NCI-H2227 treated with DMSO at 0.1 percent for 48 hours (cell line): ENCODE results near the gene PPP1R36.
A peak's percentile ranks its signal among the peaks of the same experiment; 100 is the strongest.
"Not testable (repeated sequence)": the region's sequence is repeated elsewhere in the genome, so short reads cannot be mapped to it uniquely, and the experiment has no call there.

ENCODE experiments used
- DNase-seq: peaks from one replicate; lab custom pipeline; 2025; lab: John Stamatoyannopoulos, UW

The PPP1R36 gene

DNA sequence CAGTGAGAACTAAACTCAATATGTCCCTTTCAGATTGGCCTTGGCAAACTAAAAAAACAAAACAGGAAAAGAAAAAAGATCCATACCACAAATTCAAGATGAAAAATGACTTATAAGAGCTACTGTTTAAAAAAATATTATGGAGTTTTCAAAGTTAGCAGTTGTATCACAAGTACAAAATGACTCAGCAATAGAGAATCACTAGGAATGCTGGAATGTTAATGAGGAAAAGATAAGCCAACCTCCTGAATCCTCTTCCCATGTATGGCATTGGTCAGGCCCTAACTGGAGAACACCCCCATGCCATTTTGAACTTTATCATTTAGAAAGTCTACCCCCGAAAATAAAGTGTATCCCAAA is 62.2 kb downstream of the PPP1R36 start:
- no peak for DNase-seq

DNA sequence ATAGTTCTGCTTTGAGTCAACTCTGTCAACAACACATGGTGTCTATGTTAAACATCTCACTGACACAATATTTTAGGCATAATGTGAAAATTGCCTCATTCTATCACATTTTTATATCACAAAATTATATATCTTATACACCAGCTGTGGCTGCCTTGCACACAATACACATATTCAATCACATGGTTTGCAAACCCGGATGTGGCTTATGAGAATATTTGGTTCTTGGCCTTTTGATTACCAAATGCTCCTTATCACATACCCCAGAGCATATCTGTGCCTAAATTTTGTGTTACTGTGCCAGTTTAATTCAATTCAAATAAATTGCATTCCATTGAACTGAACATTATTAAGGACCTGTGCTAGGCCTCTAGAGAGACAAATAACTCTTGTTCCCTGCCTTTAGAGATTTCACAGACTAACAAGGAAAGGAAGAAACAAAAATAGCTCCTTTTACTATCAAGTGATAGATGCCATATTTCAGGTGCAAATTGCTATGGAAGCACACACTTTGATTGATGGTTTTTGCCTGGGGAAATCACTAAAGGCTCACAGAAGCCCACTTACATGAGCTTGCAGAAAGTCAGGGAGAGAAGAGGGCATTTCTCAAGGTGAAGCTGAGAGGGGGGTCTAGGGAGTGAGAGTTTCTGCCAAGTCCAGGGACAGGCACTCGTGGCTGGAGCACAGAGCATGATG is 63.4 kb downstream of the PPP1R36 start:
- no peak for DNase-seq

DNA sequence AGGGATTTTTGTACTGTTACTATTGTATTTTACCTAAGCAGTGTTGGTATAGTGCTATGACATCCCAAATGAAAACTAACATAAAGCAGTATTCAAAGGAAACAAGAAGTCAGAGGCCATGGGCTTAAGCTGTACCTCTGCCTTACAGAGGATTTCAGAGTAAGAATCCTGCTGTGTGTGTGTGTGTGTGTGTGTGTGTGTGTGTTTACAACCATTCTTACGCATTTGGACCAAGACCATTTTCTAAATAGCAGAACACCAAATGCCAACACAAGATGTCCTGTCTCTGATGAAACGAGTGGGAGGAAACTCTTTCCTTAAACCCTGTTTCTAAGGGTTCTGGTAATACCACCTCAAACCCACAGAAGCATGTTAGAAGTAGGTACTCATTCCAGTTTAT is 64.4 kb downstream of the PPP1R36 start:
- no peak for DNase-seq

DNA sequence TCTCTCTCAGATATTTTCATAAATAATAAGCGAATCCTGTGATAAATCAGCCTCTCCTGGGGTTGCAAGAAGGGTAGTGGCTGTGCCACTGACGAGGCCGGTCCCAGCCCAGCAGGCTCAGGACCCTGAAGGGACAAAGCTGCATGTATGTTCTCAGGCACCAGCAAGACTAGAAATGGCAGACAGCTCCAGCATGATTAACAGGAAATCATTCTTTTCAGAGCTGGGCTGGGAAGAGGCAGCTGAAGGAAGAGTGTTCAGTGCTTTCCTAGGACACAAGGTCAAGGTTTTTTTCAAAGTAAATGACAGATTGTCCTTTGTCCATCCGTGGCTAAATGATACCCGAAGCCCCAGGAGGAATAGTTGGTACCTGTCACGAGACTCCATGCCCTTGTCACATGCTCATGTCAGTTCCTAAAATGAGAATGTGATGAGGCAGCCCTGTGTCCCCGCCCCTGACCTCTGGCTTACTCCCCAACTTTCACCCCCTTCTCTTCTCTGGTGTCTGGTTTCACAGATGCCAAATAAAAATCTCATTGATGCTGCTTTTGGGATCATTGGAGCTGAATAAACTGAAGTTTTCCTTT is 65.1 kb downstream of the PPP1R36 start:
- no peak for DNase-seq

DNA sequence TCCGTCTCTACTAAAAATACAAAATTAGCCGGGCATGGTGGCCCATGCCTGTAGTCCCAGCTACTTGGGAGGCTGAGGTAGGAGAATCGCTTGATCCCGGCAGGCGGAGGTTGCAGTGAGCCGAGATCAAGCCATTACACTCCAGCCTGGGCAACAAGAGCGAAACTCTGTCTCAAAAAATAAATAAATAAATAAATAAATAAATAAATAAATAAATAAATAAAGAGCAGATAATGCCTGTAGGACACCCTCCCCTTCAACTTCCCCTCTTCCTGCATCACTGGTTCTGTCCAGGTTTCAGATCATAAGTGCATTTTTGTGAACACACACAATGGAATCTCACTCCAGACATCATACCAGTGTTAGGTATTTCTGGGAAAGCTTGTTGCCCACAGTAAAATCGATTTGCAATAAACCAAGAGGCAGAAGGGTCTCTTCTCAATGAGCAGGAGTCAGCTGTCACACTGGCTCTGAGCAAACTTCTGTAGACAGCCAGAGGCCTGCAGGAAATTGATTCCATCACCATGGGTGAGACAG is 68.2 kb downstream of the PPP1R36 start:
- DNase-seq = not testable (repeated sequence)

DNA sequence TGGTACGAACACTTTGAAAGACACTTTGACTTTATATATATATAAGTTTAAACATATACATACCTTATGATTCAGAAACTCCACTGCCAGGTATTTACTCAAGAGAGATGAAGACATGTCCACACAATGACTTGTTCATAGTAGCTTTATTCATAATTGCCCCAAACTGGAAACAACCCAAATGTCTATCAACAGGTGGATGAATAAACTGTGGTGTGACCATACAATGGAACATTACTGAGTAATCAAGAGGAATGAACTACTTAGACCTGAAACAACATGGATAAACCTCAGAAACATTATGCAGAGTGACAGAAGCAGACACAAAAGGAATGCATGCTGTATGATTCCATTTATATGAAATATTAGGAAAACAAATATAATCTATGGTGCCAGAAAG is 71.1 kb downstream of the PPP1R36 start:
- DNase-seq = no peak

DNA sequence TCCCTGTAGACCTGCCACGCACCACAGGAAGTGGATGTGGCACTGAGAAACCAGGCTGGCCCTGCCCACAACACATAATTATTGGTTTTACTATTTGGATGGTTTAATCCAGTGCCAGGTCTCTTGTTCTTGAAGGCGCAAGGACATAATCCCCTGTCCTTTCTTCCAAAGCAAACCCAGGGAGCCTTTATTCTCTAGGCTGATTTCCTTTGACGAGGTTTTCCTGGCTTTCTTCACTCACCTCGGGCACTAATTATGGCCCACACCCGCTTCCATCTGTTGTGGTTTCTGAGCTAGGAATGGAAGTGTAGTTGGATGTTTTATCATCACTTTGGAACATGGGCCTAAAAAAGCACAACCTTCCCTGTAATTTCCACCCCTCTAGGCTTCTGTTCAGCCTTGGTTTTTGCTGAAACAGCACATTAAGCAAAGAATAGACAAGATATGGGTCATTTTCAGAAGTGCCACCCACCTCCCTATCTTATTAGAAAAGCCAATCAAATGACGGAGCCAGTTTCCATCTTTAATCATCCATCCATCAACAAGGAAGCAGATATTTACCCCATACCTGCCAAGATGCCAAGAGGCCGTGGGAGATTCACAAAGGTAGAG is 73.9 kb downstream of the PPP1R36 start:
- no peak for DNase-seq

DNA sequence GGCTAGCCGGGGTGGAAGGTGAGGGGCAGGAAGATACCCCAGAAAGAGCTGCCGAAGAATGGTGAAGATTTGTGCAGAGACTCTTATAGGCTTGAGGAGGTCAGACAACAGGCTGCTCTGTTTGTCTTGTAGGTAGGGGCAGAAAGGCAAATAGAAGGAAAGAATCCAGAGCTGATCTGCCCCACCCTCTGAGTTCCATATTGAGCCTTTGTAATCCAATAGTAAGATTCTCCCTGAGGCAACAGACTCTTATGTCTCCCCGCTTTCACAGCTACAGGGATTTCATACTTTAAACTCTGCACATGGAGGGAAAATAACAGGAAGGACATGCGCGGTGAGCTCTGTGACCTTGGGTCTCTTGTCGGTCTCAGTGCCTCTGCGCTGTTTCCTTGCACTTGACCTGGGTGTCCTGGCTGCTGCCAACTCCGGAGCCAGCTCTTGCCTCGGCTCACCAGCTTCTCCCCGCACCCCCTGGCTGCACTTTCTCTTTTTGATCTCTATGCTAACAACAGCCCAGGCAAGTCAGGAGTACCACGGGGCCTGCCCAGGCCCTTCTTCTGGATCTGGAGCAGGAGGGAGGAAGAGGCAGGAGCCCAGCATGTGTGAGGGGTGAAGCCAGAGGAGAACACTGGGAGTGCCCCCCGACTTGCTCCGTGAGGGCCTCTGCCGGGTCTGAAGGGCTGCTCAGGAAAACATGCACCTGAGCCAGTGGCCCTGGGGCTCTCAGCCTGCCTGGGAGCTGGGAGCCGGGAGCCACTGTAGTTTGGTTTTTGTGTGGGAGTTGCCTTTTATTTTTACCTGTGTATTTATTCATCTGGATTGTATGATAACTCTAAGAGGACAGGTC is 75.8 kb downstream of the PPP1R36 start:
- DNase-seq = no peak

DNA sequence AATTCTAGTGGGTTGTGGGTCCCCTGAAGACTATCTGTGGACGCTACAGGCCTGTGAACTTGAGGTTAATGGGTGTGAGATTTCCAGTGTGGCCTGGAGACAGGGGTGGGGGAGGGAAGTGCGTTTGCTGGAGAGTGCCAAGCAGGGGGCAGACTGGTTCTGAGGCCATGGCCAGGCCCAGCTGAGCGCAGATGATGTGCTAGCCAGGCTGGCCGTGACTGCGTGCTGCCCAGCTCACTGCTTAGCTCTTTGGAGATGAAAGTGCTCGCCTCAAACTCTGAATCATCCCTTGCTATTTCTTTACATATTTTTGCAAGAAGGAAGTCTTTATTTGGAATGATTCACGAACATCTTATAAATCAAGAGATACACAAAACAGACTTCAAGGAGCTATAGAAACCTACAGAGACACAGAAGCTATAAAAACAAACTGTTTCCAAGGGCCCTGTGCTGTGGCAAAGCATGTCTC is 79.2 kb downstream of the PPP1R36 start:
- DNase-seq = no peak

DNA sequence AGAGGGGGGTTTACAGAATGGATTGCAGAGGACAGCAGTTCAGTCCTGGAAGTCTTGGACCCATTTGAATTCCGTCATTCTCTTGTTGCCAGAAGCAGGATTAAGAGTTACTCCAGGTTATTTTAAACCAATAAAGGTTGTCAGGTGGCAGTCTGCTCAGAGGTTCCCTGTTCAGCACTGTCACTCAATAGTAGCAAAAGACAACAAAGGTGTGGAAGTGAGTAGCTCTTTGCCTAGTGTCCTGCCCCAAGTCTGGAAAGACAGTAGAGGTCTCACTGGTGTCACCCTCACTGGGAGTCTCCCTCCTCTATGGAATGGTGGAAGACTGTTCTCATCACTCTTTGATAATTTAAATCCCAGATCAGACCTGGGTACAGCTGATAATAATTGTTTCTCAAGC is 81.0 kb downstream of the PPP1R36 start:
- no peak for DNase-seq

DNA sequence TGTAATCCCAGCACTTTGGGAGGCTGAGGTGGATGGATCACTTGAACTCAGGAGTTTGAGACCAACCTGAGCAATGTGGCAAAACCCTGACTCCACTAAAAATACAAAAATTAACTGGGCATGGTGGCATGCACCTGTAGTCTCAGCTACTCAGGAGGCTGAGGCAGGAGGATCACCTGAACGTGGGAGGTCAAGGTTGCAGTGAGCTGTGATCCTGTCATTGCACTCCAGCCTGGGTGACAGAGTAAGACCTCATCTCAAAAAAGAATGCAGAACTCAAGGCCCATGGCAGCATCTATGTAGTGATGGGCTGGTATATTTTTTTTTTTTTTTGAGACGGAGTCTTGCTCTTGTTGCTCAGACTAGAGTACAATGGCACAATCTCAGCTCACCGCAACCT is 81.5 kb downstream of the PPP1R36 start:
- DNase-seq = not testable (repeated sequence)

DNA sequence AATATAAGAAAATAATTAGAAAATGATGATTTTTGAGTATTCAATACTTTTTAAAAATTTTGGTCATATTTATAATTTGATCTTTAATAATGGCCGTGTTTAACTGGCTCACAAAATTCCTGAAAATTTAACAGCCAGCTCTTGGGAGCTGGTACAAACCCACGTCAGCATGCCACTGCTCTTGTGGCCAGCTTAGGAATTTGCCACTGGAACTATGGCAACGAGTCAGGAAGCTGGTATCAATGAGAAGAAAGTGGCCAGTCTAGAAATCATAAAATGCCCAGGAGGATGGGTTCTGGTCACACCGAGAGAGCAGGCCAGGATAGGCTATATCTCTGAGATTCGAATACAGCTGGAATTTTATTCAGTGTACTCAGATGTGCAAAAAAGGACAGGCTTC is 82.3 kb downstream of the PPP1R36 start:
- DNase-seq = no peak

DNA sequence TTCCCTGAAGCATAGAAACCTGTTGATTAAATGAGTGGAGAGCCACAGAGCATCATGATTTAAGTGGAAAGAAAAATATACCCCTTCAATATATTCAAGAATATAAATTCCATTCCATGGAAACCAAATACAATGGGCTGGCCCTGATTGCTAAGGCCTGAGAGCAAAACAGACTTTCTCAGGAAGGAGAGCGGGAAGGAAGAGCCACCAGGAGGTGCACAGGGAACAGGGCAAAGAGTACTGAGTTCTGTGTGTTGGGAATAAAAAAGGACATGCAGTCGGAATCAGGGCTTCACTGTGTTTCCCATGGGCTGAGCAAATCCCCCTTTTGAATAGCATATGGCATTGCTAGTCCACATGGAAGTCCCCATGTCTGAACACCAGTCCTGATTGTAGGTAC is 84.8 kb downstream of the PPP1R36 start:
- DNase-seq = no peak

DNA sequence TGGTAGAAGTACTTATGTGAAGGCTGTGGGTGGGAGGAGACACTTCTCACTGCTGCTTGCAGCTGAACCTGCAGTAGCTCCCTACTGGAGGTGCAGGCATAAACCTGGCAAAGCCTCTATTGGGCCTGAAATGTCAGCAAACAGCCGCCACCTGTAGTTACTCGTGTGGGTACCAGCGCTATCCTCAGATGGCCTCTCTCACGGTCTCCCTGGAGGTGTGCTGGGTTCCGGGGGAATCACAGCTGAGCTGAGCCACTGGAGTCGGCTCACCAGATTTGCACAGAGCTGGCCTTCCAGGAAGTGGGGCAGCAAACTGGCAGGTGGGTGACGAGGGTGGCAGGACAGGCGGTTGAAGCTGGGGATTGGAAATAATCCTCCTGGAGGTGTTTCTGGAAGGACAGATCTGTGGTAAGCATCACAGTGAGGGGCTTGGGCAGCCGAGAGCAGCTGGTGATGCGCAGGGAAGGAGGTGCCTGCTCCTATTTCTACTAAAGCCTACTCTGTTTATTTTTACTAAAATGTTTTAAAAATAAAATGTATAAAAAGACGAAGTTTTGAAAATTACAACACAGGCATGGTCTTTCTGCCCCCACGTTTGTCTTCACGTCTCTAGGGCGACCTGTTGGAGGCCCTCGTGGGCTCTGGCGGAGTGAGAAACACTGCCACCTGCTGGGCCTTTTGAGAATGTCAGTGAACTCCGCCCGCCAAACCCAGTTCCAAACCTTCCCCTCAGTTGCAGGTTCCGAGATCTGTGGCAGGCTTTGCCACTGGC is 86.6 kb downstream of the PPP1R36 start:
- DNase-seq = peak; percentile 51

DNA sequence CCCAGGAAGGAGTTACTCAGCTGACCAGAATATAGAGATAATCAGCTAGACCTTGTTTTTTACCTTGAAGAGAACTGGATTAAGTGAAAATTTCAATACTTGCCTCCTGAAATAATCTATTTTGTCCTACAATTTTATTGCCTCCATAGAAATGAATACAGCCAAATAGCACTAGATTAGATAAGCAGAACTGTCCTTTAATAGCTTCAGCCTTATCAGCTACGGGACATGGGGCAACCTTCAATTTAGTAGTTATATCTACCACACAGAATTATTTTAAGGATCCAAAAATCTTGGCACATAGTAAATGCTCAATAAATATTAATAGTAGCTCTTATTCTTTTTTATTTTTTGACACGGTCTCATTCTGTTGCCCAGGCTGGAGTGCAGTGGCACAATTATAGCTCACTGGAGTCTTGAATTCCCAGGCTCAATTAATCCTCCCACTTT is 87.2 kb downstream of the PPP1R36 start:
- no peak for DNase-seq

DNA sequence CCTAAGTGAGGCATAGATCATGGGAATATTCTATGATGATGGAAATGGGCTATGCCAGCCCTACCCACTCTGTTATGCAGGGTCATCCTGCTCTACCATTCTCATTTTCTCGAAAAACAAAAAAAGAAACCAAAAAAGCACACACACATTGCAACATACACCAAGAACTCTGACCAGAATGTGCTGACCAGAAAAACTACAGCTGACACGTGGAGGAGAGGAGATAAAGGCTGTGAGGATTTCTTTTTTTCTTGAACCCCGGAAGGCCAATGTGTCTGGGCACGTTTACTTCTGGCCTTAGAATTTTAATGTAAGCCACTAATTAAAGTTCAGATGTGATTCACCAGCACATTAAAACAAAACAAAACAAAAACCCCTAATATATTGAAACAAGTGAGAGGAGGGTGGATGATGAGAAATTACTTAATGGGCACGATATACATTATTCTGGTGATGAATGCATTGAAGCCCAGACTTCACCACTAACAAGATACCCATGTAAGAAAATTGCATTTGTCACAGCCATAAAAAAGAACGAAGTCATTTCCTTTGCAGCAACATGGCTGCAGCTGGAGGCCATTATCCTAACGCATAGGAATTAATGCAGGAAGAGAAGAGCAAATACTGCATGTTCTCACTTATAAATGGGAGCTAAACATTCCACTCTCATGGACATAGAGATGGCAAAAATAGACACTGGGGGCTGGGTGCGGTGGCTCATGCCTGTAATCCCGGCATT is 88.1 kb downstream of the PPP1R36 start:
- DNase-seq = no peak

DNA sequence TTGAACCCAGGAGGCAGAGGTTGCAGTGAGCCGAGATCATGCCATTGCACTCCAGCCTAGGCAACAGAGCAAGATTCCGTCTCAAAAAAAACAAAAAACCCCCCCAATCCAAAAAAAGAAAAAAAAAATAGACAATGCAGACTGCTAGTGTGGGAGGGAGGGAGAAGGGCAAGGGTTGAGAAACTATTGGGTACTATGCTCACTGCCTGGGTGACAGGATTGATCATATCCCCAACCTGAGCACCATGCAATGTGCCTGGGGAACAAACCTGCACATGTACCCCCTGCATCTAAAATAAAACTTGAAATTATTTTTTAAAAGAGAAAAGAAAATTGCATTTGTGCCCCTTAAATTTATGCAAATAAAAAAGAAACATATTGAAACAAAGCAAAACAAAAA is 88.9 kb downstream of the PPP1R36 start:
- no peak for DNase-seq
